ENCODE data around the gene CCDC32. TPM values are rescaled to one million over a fixed set of nuclear protein-coding genes. Genes with fewer than 3 reads are reported as not detected.

CCDC32 gene
- total and polyA plus RNA-seq, 2 of the 13 experiments (the other 11 are each of a cell fraction or from before 2014, with no cell fraction given): 10.8 to 23.2 TPM

DNA sequence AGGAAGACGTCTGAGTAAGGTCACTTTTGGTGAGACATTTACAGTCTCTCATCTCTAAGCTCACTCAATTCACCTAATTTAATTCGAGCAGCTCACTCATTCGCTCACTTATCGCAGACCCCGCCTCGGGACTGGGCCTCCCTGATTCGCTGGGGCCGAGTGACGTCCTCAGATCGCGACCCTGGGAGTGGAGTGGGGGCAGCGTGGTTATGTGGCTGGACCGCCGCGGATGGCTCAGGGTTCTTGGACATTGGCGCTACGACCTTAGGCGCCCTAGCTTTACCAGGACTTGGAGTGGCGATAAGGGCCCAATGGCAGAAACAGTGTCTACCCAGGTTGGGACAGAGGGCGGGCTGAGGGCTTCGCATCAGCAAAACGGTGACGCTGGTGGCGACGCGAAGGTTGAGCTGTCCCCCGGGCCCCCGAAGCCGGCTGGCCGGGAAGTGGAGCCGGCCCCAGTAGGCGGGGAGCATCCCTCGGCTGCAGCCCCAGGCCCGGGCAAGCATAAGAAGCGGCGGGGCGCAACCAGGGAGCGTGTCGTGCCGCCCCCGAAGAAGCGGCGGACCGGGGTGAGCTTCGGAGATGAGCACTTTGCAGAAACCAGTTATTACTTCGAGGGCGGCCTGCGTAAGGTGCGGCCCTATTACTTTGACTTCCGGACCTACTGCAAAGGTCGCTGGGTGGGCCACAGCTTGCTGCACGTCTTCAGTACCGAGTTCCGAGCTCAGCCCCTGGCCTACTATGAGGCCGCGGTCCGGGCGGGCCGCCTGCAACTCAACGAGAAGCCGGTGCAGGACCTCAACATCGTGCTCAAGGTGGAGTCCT, 4.5 kb upstream of the CCDC32 start, which contains the start of gene RPUSD2 (continued):
- TF ChIP-seq IRF9 (CRISPR knock-in tag; IDR thresholded peaks at IDR 0.05; ENCODE audit: borderline replicate concordance) (peak; percentile 86; the same call in 1 of the 2 replicates), ZNF607 (CRISPR knock-in tag; IDR thresholded peaks at IDR 0.05; ENCODE audit: borderline replicate concordance) (no peak), ATF7 (IDR thresholded peaks at IDR 0.05) (no peak), ATF7 (CRISPR knock-in tag; IDR thresholded peaks at IDR 0.05) (0 out of 2 replicates have a peak, but pooled peaks have one; percentile 37), ELF3 (CRISPR knock-in tag; IDR thresholded peaks at IDR 0.05) (peak; percentile 47), TFDP1 (CRISPR knock-in tag; IDR thresholded peaks at IDR 0.05; ENCODE audit: borderline replicate concordance) (peak; percentile 79; the same call in 1 of the 2 replicates), HIVEP1 (CRISPR knock-in tag; IDR thresholded peaks at IDR 0.05) (peak; percentile 55; the same call in 1 of the 2 replicates), ZNF598 (CRISPR knock-in tag; IDR thresholded peaks at IDR 0.05; ENCODE audit: borderline replicate concordance) (no peak), ZMAT3 (CRISPR knock-in tag; conservative IDR thresholded peaks at IDR 0.05) (peak; percentile 91), YEATS4 (CRISPR knock-in tag; IDR thresholded peaks at IDR 0.05; ENCODE audit: borderline replicate concordance) (peak; percentile 80; the same call in 1 of the 2 replicates), ZKSCAN5 (CRISPR knock-in tag; IDR thresholded peaks at IDR 0.05) (no peak; the same call in 1 of the 2 replicates), KLF16 (CRISPR knock-in tag; IDR thresholded peaks at IDR 0.05) (peak in 1 of 2 experiments; percentile 78; a peak in 2 of 4 replicates), ZNF891 (CRISPR knock-in tag; IDR thresholded peaks at IDR 0.05) (peak; percentile 58; the same call in 1 of the 2 replicates)
- TF ChIP-seq, protein P1, sequence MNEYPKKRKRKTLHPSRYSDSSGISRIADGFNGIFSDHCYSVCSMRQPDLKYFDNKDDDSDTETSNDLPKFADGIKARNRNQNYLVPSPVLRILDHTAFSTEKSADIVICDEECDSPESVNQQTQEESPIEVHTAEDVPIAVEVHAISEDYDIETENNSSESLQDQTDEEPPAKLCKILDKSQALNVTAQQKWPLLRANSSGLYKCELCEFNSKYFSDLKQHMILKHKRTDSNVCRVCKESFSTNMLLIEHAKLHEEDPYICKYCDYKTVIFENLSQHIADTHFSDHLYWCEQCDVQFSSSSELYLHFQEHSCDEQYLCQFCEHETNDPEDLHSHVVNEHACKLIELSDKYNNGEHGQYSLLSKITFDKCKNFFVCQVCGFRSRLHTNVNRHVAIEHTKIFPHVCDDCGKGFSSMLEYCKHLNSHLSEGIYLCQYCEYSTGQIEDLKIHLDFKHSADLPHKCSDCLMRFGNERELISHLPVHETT (CRISPR knock-in tag; conservative IDR thresholded peaks at IDR 0.05): 0 out of 2 replicates have a peak, but pooled peaks have one; percentile 36
- TF ChIP-seq, protein P2, sequence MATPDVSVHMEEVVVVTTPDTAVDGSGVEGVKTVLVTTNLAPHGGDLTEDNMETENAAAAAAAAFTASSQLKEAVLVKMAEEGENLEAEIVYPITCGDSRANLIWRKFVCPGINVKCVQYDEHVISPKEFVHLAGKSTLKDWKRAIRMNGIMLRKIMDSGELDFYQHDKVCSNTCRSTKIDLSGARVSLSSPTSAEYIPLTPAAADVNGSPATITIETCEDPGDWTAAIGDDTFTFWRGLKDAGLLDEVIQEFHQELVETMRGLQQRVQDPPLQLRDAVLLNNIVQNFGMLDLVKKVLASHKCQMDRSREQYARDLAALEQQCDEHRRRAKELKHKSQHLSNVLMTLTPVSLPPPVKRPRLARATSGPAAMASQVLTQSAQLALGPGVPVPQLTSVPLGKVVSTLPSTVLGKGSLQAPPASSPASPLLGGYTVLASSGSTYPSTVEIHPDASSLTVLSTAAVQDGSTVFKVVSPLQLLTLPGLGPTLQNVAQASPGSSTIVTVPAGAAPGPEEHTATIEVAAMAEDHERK (CRISPR knock-in tag; IDR thresholded peaks at IDR 0.05; ENCODE audit: low read depth): 0 out of 2 replicates have a peak, but pooled peaks have one; percentile 26
- TF ChIP-seq, protein P3, sequence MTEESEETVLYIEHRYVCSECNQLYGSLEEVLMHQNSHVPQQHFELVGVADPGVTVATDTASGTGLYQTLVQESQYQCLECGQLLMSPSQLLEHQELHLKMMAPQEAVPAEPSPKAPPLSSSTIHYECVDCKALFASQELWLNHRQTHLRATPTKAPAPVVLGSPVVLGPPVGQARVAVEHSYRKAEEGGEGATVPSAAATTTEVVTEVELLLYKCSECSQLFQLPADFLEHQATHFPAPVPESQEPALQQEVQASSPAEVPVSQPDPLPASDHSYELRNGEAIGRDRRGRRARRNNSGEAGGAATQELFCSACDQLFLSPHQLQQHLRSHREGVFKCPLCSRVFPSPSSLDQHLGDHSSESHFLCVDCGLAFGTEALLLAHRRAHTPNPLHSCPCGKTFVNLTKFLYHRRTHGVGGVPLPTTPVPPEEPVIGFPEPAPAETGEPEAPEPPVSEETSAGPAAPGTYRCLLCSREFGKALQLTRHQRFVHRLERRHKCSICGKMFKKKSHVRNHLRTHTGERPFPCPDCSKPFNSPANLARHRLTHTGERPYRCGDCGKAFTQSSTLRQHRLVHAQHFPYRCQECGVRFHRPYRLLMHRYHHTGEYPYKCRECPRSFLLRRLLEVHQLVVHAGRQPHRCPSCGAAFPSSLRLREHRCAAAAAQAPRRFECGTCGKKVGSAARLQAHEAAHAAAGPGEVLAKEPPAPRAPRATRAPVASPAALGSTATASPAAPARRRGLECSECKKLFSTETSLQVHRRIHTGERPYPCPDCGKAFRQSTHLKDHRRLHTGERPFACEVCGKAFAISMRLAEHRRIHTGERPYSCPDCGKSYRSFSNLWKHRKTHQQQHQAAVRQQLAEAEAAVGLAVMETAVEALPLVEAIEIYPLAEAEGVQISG (CRISPR knock-in tag; IDR thresholded peaks at IDR 0.05): peak; percentile 51
